Renal cortex interstitium (tissue), 11 donors: ENCODE results near the gene RPL13A. TPM values are rescaled to one million over a fixed set of nuclear protein-coding genes. Genes with fewer than 3 reads are reported as not detected.

Experiments used
- DNase-seq, 11 donors: peaks; one replicate each; pipeline ENCODE4 v3.0.0-alpha.2; 2013; ENCODE audit warnings: low read depth in 9 of 11, low spot score in 4 of 11; ENCODE audit errors: extremely low read depth in 1 of 11
- polyA plus RNA-seq, 3 donors: library from polyadenylated mRNA; unstranded; fragments of 120-200 nt; gene quantifications; one replicate each; pipeline ENCODE4 v1.2.1, GENCODE V29; 2013; ENCODE audit not compliant: insufficient read length in 3 of 3

Gene RPL13A
- polyA plus RNA-seq, 3 donors, result 2,269 to 2,915 (median 2,804) TPM

GRCh38 chr19:49490287-49491029, 3.0 kb downstream of the RPL13A start:
- DNase-seq, result no peak

- DNase-seq, result no peak
These were observed 3.8 kb downstream of the RPL13A start for GRCh38 chr19:49491030-49491803.

GRCh38 chr19:49491804-49492572, 4.6 kb downstream of the RPL13A start:
- DNase-seq, result no peak

GRCh38 chr19:49492573-49493405, 5.4 kb downstream of the RPL13A start:
- no peak for DNase-seq

GRCh38 chr19:49496574-49497008, 9.2 kb downstream of the RPL13A start:
- DNase-seq, result no peak

GRCh38 chr19:49497047-49497788, 9.8 kb downstream of the RPL13A start:
- no peak for DNase-seq

GRCh38 chr19:49497789-49498103, 10.3 kb downstream of the RPL13A start:
- no peak for DNase-seq

- no peak for DNase-seq
These were observed 11.1 kb downstream of the RPL13A start for GRCh38 chr19:49498475-49498874.

GRCh38 chr19:49499030-49499670, 11.7 kb downstream of the RPL13A start:
- DNase-seq, result no peak

GRCh38 chr19:49502866-49503581, 15.6 kb downstream of the RPL13A start:
- DNase-seq, result peak in 5 of 11 donors; percentile 51 to 73 (median 64)

GRCh38 chr19:49503582-49503962, 16.2 kb downstream of the RPL13A start:
- no peak for DNase-seq

- no peak for DNase-seq
These were observed 19.2 kb downstream of the RPL13A start for GRCh38 chr19:49506575-49507105.

GRCh38 chr19:49507803-49508494, 20.5 kb downstream of the RPL13A start:
- DNase-seq, result no peak

GRCh38 chr19:49512970-49513745, 25.8 kb downstream of the RPL13A start:
- peak in 6 of 11 donors; percentile 56 to 71 (median 63) for DNase-seq

- DNase-seq, result no peak
These were observed 26.3 kb downstream of the RPL13A start for GRCh38 chr19:49513746-49514118.

- DNase-seq, result no peak
These were observed 26.7 kb downstream of the RPL13A start for GRCh38 chr19:49514151-49514550.
